ENCODE measurements around the gene ICOS. TPM values are rescaled to one million over a fixed set of nuclear protein-coding genes. Genes with fewer than 3 reads are reported as not detected.
"Not testable (repeated sequence)": the region's sequence is repeated elsewhere in the genome, so short reads cannot be mapped to it uniquely, and the experiment has no call there.

ICOS gene
- total RNA-seq, 8 experiments from 2014 or later, result 0.14 TPM; not detected in 7

GRCh38 chr2:203928849-203929248 is 7.7 kb upstream of the ICOS start:
- in situ Hi-C loops (cut with MboI; ENCODE audit: low pct_unique_long_range_greater_than_20kb in 2 of 9, low sequenced_read_pairs in 9 of 9, unreplicated experiment in 9 of 9), result no loop called here
- Histone ChIP-seq H3K4me3 (no peak overlapping the region), H3K27ac (no peak overlapping the region), H3K4me1 (replicated peaks in 1 of 2) (no peaks in the 10 kb centered on the region)
- no peak for ATAC-seq (replicated peaks in 6 of 8)

- in situ Hi-C loops (cut with MboI; ENCODE audit: low pct_unique_long_range_greater_than_20kb in 2 of 9, low sequenced_read_pairs in 9 of 9, unreplicated experiment in 9 of 9); H3K4me3 ChIP-seq; H3K4me1 ChIP-seq (replicated peaks in 1 of 2); ATAC-seq (replicated peaks in 6 of 8); H3K27ac ChIP-seq: not testable (repeated sequence)
- 25 to 100% (median 83%) methylated on average over 1 to 2 of the region's 3 CpGs; no CpG with 5 or more reads in 7 of the 10 experiments for WGBS, 10 experiments
These were observed 5.3 kb upstream of the ICOS start for GRCh38 chr2:203931262-203931661.

GRCh38 chr2:203934041-203934492 is 2.5 kb upstream of the ICOS start:
- peak in 3 of 8 experiments; percentile 74 to 81 (median 80) for ATAC-seq (replicated peaks in 6 of 8)
- Histone ChIP-seq H3K27ac (no peak overlapping the region), H3K4me1 (replicated peaks in 1 of 2) (no peaks in the 10 kb centered on the region), H3K4me3 (no peak overlapping the region)
- 10 to 91% (median 55%) methylated on average over 2 to 5 of the region's 5 CpGs for WGBS, 10 experiments
- in situ Hi-C loops (cut with MboI; ENCODE audit: low pct_unique_long_range_greater_than_20kb in 2 of 9, low sequenced_read_pairs in 9 of 9, unreplicated experiment in 9 of 9), result no loop called here

- no peak for ATAC-seq (replicated peaks in 6 of 8)
- in situ Hi-C loops (cut with MboI; ENCODE audit: low pct_unique_long_range_greater_than_20kb in 2 of 9, low sequenced_read_pairs in 9 of 9, unreplicated experiment in 9 of 9), result no loop called here
- 24 to 94% (median 76%) methylated on average over 1 to 6 of the region's 8 CpGs; no CpG with 5 or more reads in 1 of the 10 experiments for WGBS, 10 experiments
- H3K4me3 ChIP-seq, result no peak overlapping the region
- no peak overlapping the region for H3K27ac ChIP-seq
- H3K4me1 ChIP-seq (replicated peaks in 1 of 2), result no peaks in the 10 kb centered on the region
These were observed 1.7 kb upstream of the ICOS start for GRCh38 chr2:203934711-203935438.

GRCh38 chr2:203935568-203935967 is 995 bp upstream of the ICOS start:
- Histone ChIP-seq H3K4me3 (no peak overlapping the region), H3K27ac (no peak overlapping the region), H3K4me1 (replicated peaks in 1 of 2) (no peaks in the 10 kb centered on the region)
- in situ Hi-C loops (cut with MboI; ENCODE audit: low pct_unique_long_range_greater_than_20kb in 2 of 9, low sequenced_read_pairs in 9 of 9, unreplicated experiment in 9 of 9), result no loop called here
- WGBS, 10 experiments, result 65 to 100% (median 92%) methylated on average over 1 to 4 of the region's 4 CpGs; no CpG with 5 or more reads in 5 of the 10 experiments
- no peak for ATAC-seq (replicated peaks in 6 of 8)

GRCh38 chr2:203936949-203937348 is 386 bp downstream of the ICOS start:
- Histone ChIP-seq H3K4me1 (replicated peaks in 1 of 2) (no peaks in the 10 kb centered on the region), H3K27ac (no peak overlapping the region), H3K4me3 (no peak overlapping the region)
- WGBS, 10 experiments, result 60 to 100% (median 92%) methylated on average over 1 of the region's 1 CpG; no CpG with 5 or more reads in 1 of the 10 experiments
- no peak for ATAC-seq (replicated peaks in 6 of 8)
- in situ Hi-C loops (cut with MboI; ENCODE audit: low pct_unique_long_range_greater_than_20kb in 2 of 9, low sequenced_read_pairs in 9 of 9, unreplicated experiment in 9 of 9), result no loop called here

- in situ Hi-C loops (cut with MboI; ENCODE audit: low pct_unique_long_range_greater_than_20kb in 2 of 9, low sequenced_read_pairs in 9 of 9, unreplicated experiment in 9 of 9), result no loop called here
- Histone ChIP-seq H3K27ac (no peak overlapping the region), H3K4me1 (replicated peaks in 1 of 2) (no peaks in the 10 kb centered on the region), H3K4me3 (no peak overlapping the region)
- 60 to 100% (median 95%) methylated on average over 1 of the region's 1 CpG; no CpG with 5 or more reads in 4 of the 10 experiments for WGBS, 10 experiments
- ATAC-seq (replicated peaks in 6 of 8), result no peak
These were observed 1.2 kb downstream of the ICOS start for GRCh38 chr2:203937788-203938187.

- WGBS, 10 experiments, result 19 to 92% (median 77%) methylated on average over 2 to 4 of the region's 4 CpGs
- in situ Hi-C loops (cut with MboI; ENCODE audit: low pct_unique_long_range_greater_than_20kb in 2 of 9, low sequenced_read_pairs in 9 of 9, unreplicated experiment in 9 of 9), result no loop called here
- ATAC-seq (replicated peaks in 6 of 8), result no peak
- Histone ChIP-seq H3K4me1 (replicated peaks in 1 of 2) (no peaks in the 10 kb centered on the region), H3K27ac (no peak overlapping the region), H3K4me3 (no peak overlapping the region)
These were observed 3.5 kb downstream of the ICOS start for GRCh38 chr2:203940039-203940438.

GRCh38 chr2:203943493-203944382 is 7.2 kb downstream of the ICOS start:
- whole genome bisulfite sequencing, 10 experiments, result 50 to 95% (median 77%) methylated on average over 1 to 5 of the region's 7 CpGs; no CpG with 5 or more reads in 4 of the 10 experiments

GRCh38 chr2:203948733-203949132 is 12.2 kb downstream of the ICOS start:
- no peak for ATAC-seq (replicated peaks in 6 of 8)
- Histone ChIP-seq H3K27ac (no peak overlapping the region), H3K4me3 (no peak overlapping the region), H3K4me1 (replicated peaks in 1 of 2) (no peaks in the 10 kb centered on the region)
- WGBS, 10 experiments, result 33 to 100% (median 71%) methylated on average over 1 of the region's 1 CpG; no CpG with 5 or more reads in 3 of the 10 experiments
- in situ Hi-C loops (cut with MboI; ENCODE audit: low pct_unique_long_range_greater_than_20kb in 2 of 9, low sequenced_read_pairs in 9 of 9, unreplicated experiment in 9 of 9), result no loop called here

More at GRCh38 chr2:203943493-203944382, 7.2 kb downstream of the ICOS start:
- H3K4me3 ChIP-seq; H3K27ac ChIP-seq; in situ Hi-C loops (cut with MboI; ENCODE audit: low pct_unique_long_range_greater_than_20kb in 2 of 9, low sequenced_read_pairs in 9 of 9, unreplicated experiment in 9 of 9); H3K4me1 ChIP-seq (replicated peaks in 1 of 2): not testable (repeated sequence)
- peak in 1 of 8 experiments; percentile 43 for ATAC-seq (replicated peaks in 6 of 8)

GRCh38 chr2:203949228-203949627 is 12.7 kb downstream of the ICOS start:
- no peak overlapping the region for H3K4me3 ChIP-seq
- peak in 1 of 8 experiments; percentile 67 for ATAC-seq (replicated peaks in 6 of 8)
- H3K27ac ChIP-seq, result no peak overlapping the region
- H3K4me1 ChIP-seq (replicated peaks in 1 of 2), result no peaks in the 10 kb centered on the region
- WGBS, 10 experiments, result 38 to 93% (median 77%) methylated on average over 1 to 2 of the region's 2 CpGs; no CpG with 5 or more reads in 1 of the 10 experiments
- in situ Hi-C loops (cut with MboI; ENCODE audit: low pct_unique_long_range_greater_than_20kb in 2 of 9, low sequenced_read_pairs in 9 of 9, unreplicated experiment in 9 of 9), result no loop called here

- no peak overlapping the region for H3K27ac ChIP-seq
- H3K4me3 ChIP-seq, result no peak overlapping the region
- WGBS, 10 experiments, result 35 to 100% (median 85%) methylated on average over 4 to 8 of the region's 10 CpGs
- in situ Hi-C loops (cut with MboI; ENCODE audit: low pct_unique_long_range_greater_than_20kb in 2 of 9, low sequenced_read_pairs in 9 of 9, unreplicated experiment in 9 of 9), result no loop called here
- peak in 1 of 8 experiments; percentile 77 for ATAC-seq (replicated peaks in 6 of 8)
- no peaks in the 10 kb centered on the region for H3K4me1 ChIP-seq (replicated peaks in 1 of 2)
These were observed 14.9 kb downstream of the ICOS start for GRCh38 chr2:203951366-203951902.

- no peak overlapping the region for H3K4me3 ChIP-seq
- 0 to 100% (median 62%) methylated on average over 1 to 3 of the region's 4 CpGs; no CpG with 5 or more reads in 2 of the 10 experiments for WGBS, 10 experiments
- H3K4me1 ChIP-seq (replicated peaks in 1 of 2), result no peaks in the 10 kb centered on the region
- in situ Hi-C loops (cut with MboI; ENCODE audit: low pct_unique_long_range_greater_than_20kb in 2 of 9, low sequenced_read_pairs in 9 of 9, unreplicated experiment in 9 of 9), result no loop called here
- no peak for ATAC-seq (replicated peaks in 6 of 8)
- H3K27ac ChIP-seq, result no peak overlapping the region
These were observed 22.7 kb downstream of the ICOS start for GRCh38 chr2:203959265-203959664.
